Lung microvascular endothelial cell (primary cell): ENCODE results near the gene CCSER2. TPM values are rescaled to one million over a fixed set of nuclear protein-coding genes. Genes with fewer than 3 reads are reported as not detected.
"Not testable (repeated sequence)": the region's sequence is repeated elsewhere in the genome, so short reads cannot be mapped to it uniquely, and the experiment has no call there.

Experiments used
- DNase-seq, 2 donors: peaks; one replicate each; pipeline versions ENCODE4 v3.0.0 to v3.0.0-alpha.2; 2010; ENCODE audit warnings: low read depth in 2 of 2
- total RNA-seq: library from RNA; depleted of rRNA; stranded (reverse); fragments of >200 nt; gene quantifications from 2 replicates; pipeline ENCODE4 v1.2.1, GENCODE V29; 2014

The CCSER2 gene
- total RNA-seq, 1 donor from 2014 or later, result 14.9 TPM

DNA sequence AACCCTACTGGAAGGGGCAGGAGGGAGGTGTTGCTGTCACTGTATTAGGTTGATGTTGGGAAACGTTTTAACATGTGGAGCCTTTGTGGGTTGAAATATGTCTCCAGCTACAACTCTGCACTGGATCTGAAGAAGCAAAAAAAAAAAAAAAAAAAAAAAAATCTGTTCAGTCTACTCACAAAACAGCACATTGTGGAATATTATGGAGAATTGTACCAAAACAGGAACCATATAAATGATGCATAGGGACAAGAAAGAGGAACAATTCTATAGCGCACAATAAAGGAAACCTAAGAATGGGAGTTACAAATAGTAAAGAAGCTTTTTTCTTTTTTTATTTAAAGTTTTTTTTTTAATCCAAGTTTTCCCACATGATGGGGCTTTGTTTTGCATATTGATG lies 63.8 kb downstream of the CCSER2 start:
- no peak for DNase-seq

DNA sequence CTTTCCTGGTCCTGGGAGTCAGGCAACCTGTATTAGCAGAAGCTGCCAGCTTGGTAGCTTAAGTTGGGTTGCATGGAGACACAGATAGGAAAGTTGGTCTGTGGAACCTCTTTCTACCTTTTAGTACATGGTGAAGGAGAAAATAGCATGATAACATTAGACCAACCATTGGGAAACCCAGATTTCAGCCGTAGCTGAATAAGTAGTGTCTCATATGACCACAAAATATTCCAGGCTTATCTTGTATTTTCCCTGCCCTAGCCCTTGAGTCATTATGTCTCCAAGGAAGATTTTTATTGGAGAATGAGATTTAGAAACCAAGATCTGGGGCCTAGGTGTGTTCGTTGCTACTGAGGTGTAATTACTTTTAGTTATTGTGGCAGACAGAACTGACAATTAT lies 67.2 kb downstream of the CCSER2 start:
- DNase-seq, result no peak

DNA sequence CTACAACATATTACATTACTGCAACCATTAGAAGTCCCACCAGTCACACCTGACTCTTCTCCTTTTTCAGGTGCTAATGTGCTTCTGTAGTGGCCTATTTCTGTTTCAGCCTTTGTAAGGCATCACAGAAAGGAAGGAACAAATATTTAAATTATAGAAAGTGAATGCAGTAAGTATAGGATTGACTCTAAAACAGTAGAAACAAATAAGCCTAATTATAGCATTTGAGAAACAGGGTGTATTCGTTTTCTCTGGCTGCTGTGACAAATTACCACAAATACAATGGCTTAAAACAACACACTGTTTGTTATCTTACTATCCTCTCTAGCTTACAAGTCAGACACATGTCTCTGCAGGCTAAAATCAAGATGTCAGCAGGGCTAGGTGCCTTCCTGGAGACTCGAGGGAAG lies 69.4 kb downstream of the CCSER2 start:
- no peak for DNase-seq

DNA sequence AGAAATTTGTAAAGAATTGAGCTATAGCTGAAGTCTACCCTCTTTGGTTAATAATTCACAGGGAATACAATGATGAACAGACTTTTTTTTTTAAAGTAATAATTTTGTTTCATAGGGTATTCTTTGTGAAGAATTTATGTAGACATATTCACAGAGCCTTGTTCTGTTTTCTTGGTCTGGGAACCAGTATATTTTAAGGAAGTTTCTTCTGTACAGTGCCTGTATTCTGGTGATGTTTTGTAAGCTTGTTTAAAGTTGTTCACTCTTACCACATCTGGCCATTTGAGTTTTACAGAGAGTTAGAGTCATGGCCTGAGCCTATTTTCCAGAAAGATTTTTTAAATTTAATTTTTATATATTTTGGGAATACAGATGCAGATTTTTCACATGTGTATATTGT lies 70.3 kb downstream of the CCSER2 start:
- DNase-seq, result no peak

DNA sequence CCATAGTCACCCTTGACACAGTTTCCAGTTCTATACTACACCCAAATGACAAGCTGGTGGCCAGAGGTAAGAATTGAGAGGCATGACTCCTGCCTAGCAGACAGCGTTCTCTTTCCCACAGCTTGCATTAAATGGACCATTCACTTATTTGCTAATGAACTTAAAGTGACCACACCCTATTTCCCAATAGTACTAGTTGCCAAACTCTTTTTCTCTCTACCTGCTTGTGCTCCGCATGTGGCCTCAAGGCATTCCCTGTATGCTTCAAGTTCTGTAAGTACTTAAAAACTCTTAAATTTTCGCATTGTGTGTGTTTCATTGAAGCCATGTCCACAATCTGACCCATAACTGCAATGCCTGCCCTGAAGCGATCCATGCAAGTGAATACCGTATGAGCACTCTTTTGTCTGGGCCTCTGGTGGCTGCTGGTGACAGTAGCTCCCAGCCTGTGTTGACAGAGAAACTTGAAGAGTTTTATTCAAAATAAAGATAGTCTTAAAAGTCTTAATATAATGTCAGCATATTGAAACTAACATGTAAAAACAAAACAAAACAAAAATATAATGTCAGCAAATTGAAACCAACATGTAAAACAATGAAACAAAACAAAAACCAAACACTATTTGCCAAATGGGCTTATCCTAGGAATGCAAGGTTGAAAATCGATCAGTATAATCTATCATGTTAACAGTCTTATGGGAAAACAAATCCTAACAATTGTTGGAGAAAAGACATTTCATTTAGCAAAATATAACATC lies 73.6 kb downstream of the CCSER2 start:
- no peak for DNase-seq

DNA sequence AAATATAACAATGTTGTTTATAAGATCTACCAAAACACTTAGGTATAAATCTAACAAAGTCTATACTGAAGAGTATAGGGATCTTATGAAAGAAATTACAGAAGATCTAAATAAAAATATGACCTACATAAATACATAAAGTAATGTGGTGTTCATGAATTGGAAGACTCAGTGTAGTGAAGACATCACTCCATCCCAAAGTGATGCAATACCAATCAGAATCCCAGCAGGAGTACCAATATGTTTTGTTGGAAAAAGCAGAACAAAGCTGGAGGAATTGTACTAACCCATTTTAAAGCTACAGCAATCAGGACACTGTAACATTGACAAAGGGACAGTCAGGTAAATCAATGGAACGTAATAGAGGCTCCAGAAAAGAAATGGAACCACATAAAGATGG lies 76.4 kb downstream of the CCSER2 start:
- DNase-seq, result no peak

DNA sequence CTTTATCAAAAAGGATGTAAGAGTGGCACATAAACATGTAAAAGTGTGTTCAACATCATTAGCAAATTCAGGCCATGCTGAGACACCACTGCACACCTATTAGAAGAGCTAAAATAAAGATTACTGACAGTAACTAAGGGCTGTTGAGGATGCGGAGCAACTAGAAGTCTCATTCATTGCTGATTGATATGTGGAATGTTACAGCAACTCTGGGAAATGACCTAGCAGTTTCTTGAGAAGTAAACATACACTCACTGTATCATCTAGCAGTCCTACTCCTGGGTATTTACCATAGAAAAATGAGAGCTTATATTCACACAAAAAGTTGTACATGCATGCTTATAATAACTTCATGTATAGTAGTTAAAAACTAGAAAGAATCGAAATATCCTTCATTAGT lies 77.3 kb downstream of the CCSER2 start:
- DNase-seq, result no peak

DNA sequence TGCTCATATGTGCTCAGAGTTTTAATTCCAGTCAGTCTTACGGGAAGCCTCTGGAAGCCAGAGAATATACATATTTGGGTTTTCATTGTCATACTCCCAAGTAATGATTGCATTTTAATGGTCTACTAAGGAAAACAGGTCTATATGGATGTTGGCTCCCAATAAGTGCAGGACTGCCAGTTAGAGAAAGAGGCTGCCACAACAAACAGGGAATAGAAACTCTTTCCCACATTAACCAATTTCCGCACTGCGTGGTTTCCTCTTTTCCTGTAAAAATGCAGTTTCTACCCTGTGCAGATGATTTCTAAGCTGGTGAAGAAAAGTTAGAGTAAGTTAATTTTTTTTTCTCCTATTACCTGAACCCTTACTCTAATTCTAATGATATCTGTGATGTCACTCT lies 78.2 kb downstream of the CCSER2 start:
- peak in 1 of 2 donors; percentile 42 for DNase-seq

DNA sequence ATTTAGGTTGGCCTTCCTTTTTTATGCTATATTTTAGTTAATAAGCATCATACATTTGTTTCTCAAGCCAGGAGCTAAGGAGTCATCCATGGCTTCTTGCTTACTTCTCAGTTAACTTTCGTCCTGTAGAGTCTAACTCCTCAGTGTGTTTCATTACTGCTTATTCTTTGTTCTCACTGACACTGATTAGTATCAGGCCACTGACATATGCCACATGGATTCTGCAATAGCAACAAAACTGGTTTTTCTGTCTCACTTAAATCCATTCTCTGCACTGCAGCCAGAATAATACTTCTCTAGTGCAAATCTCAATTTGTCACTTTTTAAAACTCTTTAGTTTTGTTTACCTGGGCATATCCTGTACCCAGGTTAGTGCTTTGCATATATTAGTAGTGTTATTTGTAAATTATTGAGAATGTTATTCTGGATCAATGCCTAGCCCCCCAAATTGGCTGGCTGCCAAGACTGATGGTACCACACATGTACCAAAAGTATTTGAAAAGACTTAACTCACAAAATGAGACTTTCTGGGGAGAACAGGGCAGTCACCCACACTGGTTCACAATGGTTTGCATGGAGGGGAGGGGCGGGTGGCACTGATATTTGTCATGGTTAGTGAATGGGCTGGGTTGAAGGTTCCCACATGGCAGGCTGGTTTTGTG lies 79.1 kb downstream of the CCSER2 start:
- no peak for DNase-seq

DNA sequence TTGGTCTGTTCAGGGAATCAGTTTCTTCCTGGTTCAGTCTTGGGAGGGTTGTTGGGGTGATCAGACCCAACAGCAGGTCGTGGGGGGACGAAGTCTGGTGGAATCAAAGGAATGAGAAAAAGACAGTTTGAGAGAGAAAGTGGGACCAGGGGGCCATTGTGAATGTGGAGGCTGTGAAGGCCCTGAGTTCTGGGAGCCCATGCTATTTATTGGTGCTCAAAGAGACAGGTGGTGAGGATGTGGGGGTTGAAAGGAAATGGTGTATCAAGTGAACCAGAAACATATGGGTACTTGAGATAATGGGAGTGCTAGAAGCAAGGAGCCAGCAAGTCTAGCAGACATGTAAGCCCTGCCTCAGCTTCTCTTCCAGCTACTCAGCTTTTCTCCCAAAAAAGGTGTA lies 84.1 kb downstream of the CCSER2 start:
- no peak for DNase-seq

DNA sequence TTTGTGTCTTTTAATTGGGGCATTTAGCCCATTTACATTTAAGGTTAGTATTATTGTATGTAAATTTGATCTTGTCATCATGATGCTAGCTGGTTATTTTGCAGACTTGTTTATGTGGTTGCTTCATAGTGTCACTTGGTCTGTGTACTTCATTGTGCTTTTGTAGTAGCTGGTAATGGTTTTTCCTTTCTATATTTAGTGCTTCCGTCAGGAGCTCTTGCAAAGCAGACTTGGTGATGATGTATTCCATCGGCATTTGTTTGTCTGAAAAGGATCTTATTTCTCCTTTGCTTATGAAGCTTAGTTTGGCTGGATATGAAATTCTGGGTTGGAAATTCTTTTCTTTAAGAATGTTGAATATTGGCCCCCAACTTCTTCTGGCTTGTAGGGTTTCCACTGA lies 85.7 kb downstream of the CCSER2 start:
- DNase-seq, result not testable (repeated sequence)

DNA sequence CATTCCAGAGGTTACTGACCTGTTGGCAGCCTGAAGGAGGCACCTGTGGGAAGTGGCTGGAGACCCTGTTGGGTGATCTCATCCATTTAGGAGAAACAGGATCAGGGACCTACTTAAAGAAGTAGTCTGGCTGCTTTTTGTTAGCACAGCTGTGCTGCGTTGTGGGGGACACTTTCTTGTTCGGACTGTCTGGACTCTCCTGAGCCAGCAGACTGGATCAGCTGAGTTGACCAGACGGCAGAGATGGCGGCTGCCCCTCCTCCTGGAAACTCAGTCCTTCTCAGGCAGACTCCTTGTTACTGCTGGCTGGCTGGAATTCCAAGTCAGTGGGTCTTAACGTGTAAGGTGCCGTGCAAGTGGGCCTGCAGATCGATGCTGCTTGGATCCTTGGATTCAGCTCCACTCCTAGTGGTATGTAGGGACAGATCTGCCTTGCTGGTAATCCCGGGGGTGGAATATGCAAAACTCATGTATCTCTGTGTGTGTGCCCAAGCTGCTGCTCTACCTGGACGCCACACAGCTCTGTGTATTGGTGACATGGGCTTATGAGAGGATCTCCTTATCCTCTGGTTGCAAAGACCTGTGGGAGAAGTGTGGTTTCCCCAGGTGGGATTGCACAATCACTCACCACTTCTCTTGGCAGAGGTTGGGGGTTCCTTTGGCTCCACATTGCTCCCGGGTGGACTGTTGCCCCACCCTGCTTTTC lies 87.3 kb downstream of the CCSER2 start:
- no peak for DNase-seq

DNA sequence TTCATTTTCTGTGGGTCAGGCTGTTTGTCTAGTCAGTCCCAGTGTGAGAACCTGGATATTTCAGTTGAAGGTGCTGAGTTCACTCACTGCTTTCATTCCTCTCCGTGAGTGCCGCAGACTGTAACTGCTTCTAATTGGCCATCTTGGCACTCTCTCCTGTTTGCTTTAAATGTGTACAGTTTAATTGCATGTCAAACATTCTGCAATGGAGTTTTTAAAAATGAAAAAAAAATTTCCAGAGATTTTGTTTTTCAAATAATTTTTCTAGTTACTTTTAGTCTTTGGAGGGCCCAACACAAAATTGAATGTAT lies 87.8 kb downstream of the CCSER2 start:
- no peak for DNase-seq

DNA sequence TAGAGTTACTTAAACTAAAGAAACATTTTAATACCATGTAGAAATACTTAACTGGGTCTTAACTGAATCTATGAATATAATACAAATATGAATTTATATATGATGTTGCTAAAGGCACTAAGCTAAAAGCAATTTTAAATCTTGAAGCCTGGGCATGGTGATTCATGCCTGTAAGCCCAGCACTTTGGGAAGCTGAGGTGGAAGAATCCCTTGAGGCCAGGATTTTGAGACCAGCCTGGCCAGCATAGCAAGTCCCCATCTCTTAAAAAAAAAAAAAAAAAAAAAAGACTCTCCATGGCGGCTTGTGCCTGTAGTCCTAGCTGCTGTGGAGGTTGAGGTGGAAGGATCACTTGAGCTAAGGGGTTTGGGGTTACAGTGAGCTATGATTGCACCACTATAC lies 95.3 kb downstream of the CCSER2 start:
- DNase-seq, result peak in 1 of 2 donors; percentile 2

DNA sequence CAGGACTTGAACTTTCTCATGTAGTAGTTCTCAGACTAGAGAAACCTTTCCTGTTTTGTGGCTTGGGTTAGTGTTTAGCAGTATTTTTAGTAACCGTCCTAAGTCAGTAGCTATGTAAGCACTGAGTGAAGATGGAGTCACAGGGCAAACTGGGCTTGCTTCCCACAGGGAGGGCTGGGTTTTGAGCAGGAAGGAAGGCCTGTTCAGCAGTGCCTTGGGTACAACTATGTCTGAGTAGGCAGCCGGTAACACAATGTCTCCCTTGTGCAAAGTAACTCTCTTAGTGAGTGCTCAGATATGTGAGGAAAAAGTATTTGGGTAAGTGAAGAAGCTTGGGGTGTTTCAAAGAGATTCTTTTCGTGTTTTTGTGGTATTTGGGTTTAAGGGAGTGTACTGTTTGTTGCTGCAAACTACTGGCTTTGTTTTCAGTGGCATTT lies 96.4 kb downstream of the CCSER2 start:
- peak; percentile 87 to 98 for DNase-seq

DNA sequence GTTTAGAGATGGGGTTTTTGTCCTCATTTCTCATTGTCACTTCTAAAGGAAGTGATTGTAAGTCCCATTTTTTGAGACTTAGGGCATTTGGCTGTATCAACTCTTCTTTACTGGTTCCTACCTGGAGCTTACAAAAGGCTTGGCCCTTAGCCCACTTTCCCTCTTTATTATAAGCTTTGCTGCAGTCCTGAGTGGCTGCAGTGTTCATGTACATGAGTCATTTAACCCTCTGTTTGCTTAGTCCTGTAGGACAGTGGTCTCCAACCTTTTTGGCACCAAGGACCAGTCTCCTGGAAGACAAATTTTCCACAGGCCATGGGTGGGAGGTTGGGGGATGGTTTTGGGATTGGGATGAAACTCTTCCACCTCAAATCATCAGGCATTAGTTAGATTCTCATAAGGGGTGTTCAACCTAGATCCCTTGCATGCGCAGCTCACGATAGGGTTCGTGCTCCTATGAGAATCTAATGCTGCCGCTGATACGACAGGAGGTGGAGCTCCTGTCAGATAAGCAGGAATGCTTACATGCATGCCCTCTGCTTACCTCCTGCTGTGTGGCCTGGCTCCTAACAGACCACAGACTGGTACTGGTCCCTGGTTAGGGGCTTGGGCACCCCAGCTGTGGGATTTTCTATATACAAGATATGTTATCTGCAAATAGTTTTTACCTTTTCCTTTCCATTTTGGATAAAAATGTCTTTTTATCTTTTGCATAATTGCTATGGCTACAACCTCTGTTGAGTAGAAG lies 99.7 kb downstream of the CCSER2 start:
- peak; percentile 10 to 65 for DNase-seq

DNA sequence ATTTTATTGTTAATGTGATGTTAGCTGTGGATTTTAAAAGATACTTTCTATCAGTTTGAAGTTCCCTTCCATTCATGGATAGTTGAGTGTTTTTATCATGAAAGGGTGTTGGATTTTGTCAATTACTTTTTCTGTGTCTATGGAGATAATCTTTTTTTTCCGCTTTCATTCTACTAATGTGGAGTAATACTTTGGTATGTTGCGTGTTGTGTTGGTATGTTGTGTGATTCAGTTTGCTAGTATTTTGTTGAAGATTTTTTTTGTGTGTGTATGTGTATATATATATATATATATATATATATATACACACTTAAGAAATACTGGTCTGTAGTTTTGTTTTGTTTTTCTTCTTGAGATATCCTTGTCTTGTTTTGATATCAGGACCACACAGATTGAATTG lies 100.3 kb downstream of the CCSER2 start:
- DNase-seq, result no peak

DNA sequence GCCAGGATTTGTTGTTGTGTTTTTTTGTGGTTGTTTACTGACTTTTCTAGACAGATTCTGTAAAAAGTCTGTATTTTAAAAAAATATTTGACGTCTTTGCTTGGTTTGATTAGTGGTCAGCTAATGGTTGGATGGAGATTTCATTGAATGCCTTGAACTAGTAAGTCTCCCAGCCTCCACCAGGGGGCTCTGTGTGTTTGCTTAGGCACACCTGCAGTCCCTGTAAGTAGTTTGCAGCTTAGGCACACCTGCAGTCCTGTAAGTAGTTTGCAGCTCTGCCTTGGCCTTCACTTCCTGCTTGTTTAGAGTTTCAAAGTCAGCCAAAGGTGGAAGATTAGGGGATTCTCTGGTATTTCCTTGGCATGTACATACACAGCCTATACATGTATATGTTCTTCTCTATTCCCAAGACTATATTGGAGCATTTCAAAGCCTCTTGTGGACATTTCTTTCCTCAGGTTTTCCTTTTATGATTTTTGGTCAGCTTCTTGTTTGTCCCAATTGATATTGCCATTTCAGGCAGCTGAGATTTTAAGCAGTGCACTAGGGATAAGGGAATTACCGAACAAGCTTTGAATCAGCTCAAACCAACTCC lies 101.6 kb downstream of the CCSER2 start:
- DNase-seq, result peak; percentile 71 to 73

DNA sequence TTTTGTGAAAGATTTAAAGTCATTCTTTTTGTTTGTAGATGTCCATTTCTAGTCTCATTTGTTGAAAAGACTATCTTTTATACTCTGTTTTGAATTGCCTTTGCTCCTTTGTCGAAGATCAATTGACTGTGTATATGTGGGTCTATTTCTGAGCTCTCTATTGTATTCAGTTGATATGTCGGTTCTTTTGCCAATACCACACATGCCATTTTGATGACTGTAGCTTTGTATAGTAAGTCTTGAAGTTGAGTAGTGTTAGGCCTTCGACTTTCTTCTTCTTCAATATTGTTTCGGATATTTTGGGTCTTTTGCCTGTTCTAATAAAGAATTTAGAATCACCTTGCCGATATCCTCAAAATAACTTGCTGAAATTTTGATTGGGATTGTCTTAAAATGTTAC lies 104.5 kb downstream of the CCSER2 start:
- no peak for DNase-seq

DNA sequence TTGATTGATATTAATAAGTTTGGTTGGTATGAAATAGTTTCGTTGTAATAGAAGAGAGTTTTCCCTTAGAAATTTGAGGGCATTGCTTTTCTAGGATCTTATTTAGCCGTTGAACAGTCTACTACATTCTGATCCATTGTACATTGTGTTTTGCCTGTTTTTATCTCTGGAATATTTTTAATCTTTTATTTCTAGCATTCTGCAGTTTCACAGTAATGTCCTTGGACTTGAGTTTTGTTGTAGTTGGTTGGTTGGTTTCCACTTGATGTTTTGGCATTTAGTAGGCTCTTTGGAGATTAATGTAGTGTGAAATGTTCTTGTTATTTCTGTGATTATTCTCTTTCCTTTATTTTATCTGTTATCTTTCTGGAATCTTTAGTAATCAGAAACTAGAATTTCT lies 112.4 kb downstream of the CCSER2 start:
- no peak for DNase-seq

DNA sequence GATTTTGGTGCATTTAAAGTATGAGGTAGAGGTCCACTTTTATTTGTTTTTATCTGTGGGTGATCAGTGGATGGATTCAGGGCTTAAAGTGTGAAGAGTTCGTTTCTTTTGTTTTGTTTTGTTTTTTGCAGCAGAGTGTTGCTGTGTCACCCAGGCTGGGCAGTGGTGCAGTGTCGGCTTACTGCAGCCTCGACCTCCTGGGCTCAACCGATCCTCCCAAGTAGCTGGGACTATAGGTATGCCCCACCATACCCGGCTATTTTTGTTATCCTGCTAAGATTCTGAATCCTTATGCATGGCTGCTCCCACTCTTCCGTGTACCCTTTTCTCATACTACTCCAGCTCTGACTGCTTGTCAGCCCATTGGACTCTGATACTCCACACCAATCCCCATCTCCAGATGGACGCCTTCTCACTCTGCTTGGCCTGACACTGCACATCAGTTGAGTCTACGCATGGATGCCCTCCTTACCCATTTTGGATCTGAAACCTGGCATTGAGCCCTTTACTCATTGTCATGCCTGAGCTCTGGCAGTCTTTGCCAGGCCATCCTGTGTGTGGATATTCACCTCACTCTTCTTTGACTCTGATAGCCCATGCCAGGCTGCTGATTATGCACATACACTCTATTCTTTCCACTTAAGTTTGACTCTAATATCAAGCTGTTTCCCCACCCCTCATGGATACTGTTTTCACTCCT lies 119.5 kb downstream of the CCSER2 start:
- no peak for DNase-seq
